SK-N-SH (cell line): ENCODE measurements around the gene RNF215. TPM values are rescaled to one million over a fixed set of nuclear protein-coding genes. Genes with fewer than 3 reads are reported as not detected.

Experiments
- CTCF ChIA-PET: fragments of 300-600, 350-600 bp; formaldehyde crosslinking; extraction: SDS; loops from one replicate; lab custom pipeline; 2021; lab: Yijun Ruan, JAX
- POLR2A ChIA-PET: fragments of 350-600 bp; sonication (Branson Sonifier 250); formaldehyde crosslinking; extraction: SDS; loops from one replicate; lab custom pipeline; 2020; ENCODE audit warnings: antibody characterized with exemption, inconsistent platforms; lab: Yijun Ruan, JAX
- DNase-seq: peaks from one replicate; pipeline ENCODE4 v3.0.0; 2012
- H2AFZ ChIP-seq: fragments of 200-600 bp; sonication (generic); 2 replicates; pipeline ENCODE4 v1.8.1; 2016; ENCODE audit warnings: antibody characterized with exemption, mild to moderate bottlenecking, low read depth
- H3F3A ChIP-seq: fragments of 200-600 bp; sonication (generic); replicated peaks from 2 replicates; pipeline ENCODE3; 2016; ENCODE audit warnings: antibody characterized with exemption, mild to moderate bottlenecking; ENCODE audit not compliant: insufficient read depth
- H3K27ac ChIP-seq, 2 experiments: fragments of 200-500 bp in 1 of 2; fragments of 200-600 bp in 1 of 2; sonication (Bioruptor generic) in 1 of 2; sonication (generic), shearing (Covaris generic) in 1 of 2; 2 replicates each; pipeline versions ENCODE4 v1.5.1 to v1.6.1; 2014 to 2016; ENCODE audit warnings: low read depth in 2 of 2, inconsistent platforms in 1 of 2, low read length in 1 of 2, mild to moderate bottlenecking in 1 of 2, mixed read lengths in 1 of 2
- H3K27me3 ChIP-seq: fragments of 200-600 bp; sonication (generic), shearing (Covaris generic); 2 replicates; pipeline ENCODE4 v1.6.1; 2016; ENCODE audit warnings: mixed run types; ENCODE audit not compliant: insufficient read depth
- H3K36me3 ChIP-seq, 2 experiments: fragments of 200-500 bp in 1 of 2; fragments of 200-600 bp in 1 of 2; sonication (Bioruptor generic) in 1 of 2; sonication (generic) in 1 of 2; replicated peaks in 1 of 2; 2 replicates each; pipeline versions ENCODE3 to v1.5.1; 2014 to 2016; ENCODE audit warnings: low read length in 1 of 2, mild to moderate bottlenecking in 1 of 2; ENCODE audit not compliant: insufficient read depth in 2 of 2, control insufficient read depth in 1 of 2
- H3K4me1 ChIP-seq, 2 experiments: fragments of 200-500 bp in 1 of 2; fragments of 200-600 bp in 1 of 2; sonication (Bioruptor generic) in 1 of 2; sonication (generic), shearing (Covaris generic) in 1 of 2; 2 replicates each; pipeline versions ENCODE4 v1.5.1 to v1.6.1; 2014 to 2016; ENCODE audit warnings: low read depth in 1 of 2, low read length in 1 of 2, mixed run types in 1 of 2; ENCODE audit not compliant: insufficient read depth in 2 of 2, control insufficient read depth in 1 of 2
- H3K4me2 ChIP-seq: fragments of 200-600 bp; sonication (generic), shearing (Covaris generic); 2 replicates; pipeline ENCODE4 v1.6.1; 2017; ENCODE audit warnings: mixed run types
- H3K4me3 ChIP-seq, 2 experiments: fragments of 200-500 bp in 1 of 2; fragments of 200-600 bp in 1 of 2; sonication (Bioruptor generic) in 1 of 2; sonication (generic), shearing (Covaris generic) in 1 of 2; 2 replicates each; pipeline versions ENCODE4 v1.5.1 to v1.8.1; 2014 to 2016; ENCODE audit warnings: low read depth in 2 of 2, inconsistent platforms in 1 of 2, low read length in 1 of 2, mild to moderate bottlenecking in 1 of 2, mixed read lengths in 1 of 2, moderate library complexity in 1 of 2
- H3K79me2 ChIP-seq: fragments of 200-600 bp; sonication (generic); 2 replicates; pipeline ENCODE4 v1.8.1; 2017; ENCODE audit warnings: mild to moderate bottlenecking; ENCODE audit not compliant: insufficient read depth
- H3K9ac ChIP-seq: fragments of 200-600 bp; sonication (generic); 2 replicates; pipeline ENCODE4 v1.6.1; 2017; ENCODE audit warnings: mixed run types
- H3K9me2 ChIP-seq: fragments of 200-600 bp; sonication (generic); 2 replicates; pipeline ENCODE4 v1.6.1; 2017; ENCODE audit warnings: mixed run types
- H3K9me3 ChIP-seq: fragments of 200-600 bp; sonication (generic); 2 replicates; pipeline ENCODE4 v1.6.1; 2017; ENCODE audit warnings: mixed run types, mild to moderate bottlenecking, moderate library complexity
- H4K20me1 ChIP-seq: fragments of 200-600 bp; sonication (generic); 2 replicates; pipeline ENCODE4 v1.6.1; 2017; ENCODE audit warnings: mild to moderate bottlenecking, mixed run types; ENCODE audit not compliant: insufficient read depth
- CHD2 ChIP-seq: fragments of 150-350 bp; IDR thresholded peaks from 2 replicates; pipeline ENCODE4 v1.6.1; 2018; ENCODE audit warnings: low read length; ENCODE audit not compliant: partially characterized antibody
- FOSL2 ChIP-seq: IDR thresholded peaks from 2 replicates; pipeline ENCODE4 v1.4.0; 2012; ENCODE audit warnings: low read depth, mild to moderate bottlenecking, moderate library complexity, borderline replicate concordance
- FOXJ3 ChIP-seq: sonication (generic); formaldehyde crosslinking; IDR thresholded peaks from 2 replicates; pipeline ENCODE4 v1.5.1; 2020; ENCODE audit warnings: mild to moderate bottlenecking, missing genetic modification reagents
- GABPA ChIP-seq: IDR thresholded peaks from 2 replicates; pipeline ENCODE4 v1.4.0; 2012; ENCODE audit warnings: low read depth, mild to moderate bottlenecking
- JUND ChIP-seq: IDR thresholded peaks from 2 replicates; pipeline ENCODE4 v1.4.0; 2012
- MEF2A ChIP-seq: IDR thresholded peaks from 2 replicates; pipeline ENCODE4 v1.4.0; 2012; ENCODE audit warnings: low read depth, borderline replicate concordance
- POLR2AphosphoS5 ChIP-seq: IDR thresholded peaks from 2 replicates; pipeline ENCODE4 v1.6.1; 2012; ENCODE audit warnings: low read depth, low read length
- SMC3 ChIP-seq: IDR thresholded peaks from 2 replicates; pipeline ENCODE4 v1.6.1; 2012; ENCODE audit warnings: low read depth, low read length, improper control_type of control experiment
- TEAD4 ChIP-seq: IDR thresholded peaks from 2 replicates; pipeline ENCODE4 v1.4.0; 2012; ENCODE audit warnings: mild to moderate bottlenecking, borderline replicate concordance; ENCODE audit not compliant: insufficient read depth
- WGBS: methylation state at CpG from one replicate; pipeline ENCODE4 v1.1.6; 2017; ENCODE audit warnings: low lambda C conversion rate; 5-methylcytosine and 5-hydroxymethylcytosine counted together
- polyA plus RNA-seq, 3 experiments: library from polyadenylated mRNA; depleted of rRNA; stranded (reverse); fragments of >200 nt; gene quantifications; 2 replicates each; pipeline ENCODE4 v1.2.3, GENCODE V29; 2012
- TF ChIP-seq, protein P1 (sequence below): fragments of 200-600 bp; sonication (generic); IDR thresholded peaks from 2 replicates; pipeline ENCODE4 v1.6.1; 2017; ENCODE audit warnings: antibody characterized with exemption, mild to moderate bottlenecking, moderate library complexity
- TF ChIP-seq, protein P2 (sequence below): IDR thresholded peaks from 2 replicates; pipeline ENCODE4 v1.4.0; 2012; ENCODE audit warnings: low read depth, borderline replicate concordance
- TF ChIP-seq, protein P3 (sequence below): IDR thresholded peaks from 2 replicates; pipeline ENCODE4; 2012
- TF ChIP-seq, protein P4 (sequence below): fragments of 150-350 bp; IDR thresholded peaks from 2 replicates; pipeline ENCODE4 v1.6.1; 2017; ENCODE audit warnings: antibody characterized with exemption, low read length, low read depth, borderline replicate concordance
- TF ChIP-seq, protein P5 (sequence below): IDR thresholded peaks from 2 replicates; pipeline ENCODE4 v1.4.0; 2012; ENCODE audit warnings: low read depth, borderline replicate concordance

Gene RNF215
- polyA plus RNA-seq, 1 of the 3 experiments (the other 2 are of a cell fraction): 28.6 TPM

DNA sequence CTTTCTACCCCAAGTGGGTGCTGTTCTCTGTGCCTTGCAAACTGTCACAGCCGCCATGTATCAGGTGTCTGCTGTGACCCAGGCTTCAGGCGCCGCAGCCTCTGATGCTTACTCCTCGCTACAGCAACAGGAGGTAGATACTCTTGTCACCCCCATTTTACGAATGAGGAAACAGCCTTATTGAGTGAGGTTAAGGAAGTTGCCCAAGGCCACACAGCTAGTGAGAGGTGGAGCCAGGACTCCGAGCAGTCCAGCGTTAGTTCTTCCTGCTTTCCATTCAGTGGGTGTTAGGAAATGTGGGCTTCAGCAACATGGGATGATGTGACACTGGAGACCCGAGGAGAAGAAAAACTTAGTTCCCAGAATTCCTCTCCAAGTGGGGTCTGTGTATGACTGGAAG is 14.3 kb downstream of the RNF215 start:
- H3K4me2 ChIP-seq: no peak overlapping the region
- peaks cover 0 to 7% of the 10 kb centered on the region in 2 experiments for H3K36me3 ChIP-seq
- H3K4me3 ChIP-seq: no peak overlapping the region
- H3K9me2 ChIP-seq: no peaks in the 10 kb centered on the region
- DNase-seq: no peak
- no peaks in the 10 kb centered on the region for H3K27me3 ChIP-seq
- POLR2A ChIA-PET: interaction anchor here (3.4 kb wide), 1 partner anchor 8 kb away, joined by 12 read pairs; no protein-coding TSS in a partner anchor
- H3K9me3 ChIP-seq: no peaks in the 10 kb centered on the region
- no peak overlapping the region for H3K9ac ChIP-seq
- CTCF ChIA-PET: interaction anchor here (0.9 to 1.7 kb wide), 6 partner anchors 11 to 117 kb away, joined by 3 to 6 read pairs (median 4); partner anchors contain the start of gene RNF215
- 83% methylated on average over 8 of the region's 8 CpGs for WGBS
- H3K4me1 ChIP-seq: peaks cover 0 to 12% of the 10 kb centered on the region in 2 experiments; a peak in 1 of 4 replicates
- no peaks in the 10 kb centered on the region for H3K79me2 ChIP-seq
- TF ChIP-seq SMC3 (no peak), FOSL2 (no peak), TEAD4 (no peak), CHD2 (no peak), POLR2AphosphoS5 (no peak), GABPA (no peak), MEF2A (no peak), JUND (no peak), FOXJ3 (CRISPR knock-in tag) (no peak)
- TF ChIP-seq, protein P1, sequence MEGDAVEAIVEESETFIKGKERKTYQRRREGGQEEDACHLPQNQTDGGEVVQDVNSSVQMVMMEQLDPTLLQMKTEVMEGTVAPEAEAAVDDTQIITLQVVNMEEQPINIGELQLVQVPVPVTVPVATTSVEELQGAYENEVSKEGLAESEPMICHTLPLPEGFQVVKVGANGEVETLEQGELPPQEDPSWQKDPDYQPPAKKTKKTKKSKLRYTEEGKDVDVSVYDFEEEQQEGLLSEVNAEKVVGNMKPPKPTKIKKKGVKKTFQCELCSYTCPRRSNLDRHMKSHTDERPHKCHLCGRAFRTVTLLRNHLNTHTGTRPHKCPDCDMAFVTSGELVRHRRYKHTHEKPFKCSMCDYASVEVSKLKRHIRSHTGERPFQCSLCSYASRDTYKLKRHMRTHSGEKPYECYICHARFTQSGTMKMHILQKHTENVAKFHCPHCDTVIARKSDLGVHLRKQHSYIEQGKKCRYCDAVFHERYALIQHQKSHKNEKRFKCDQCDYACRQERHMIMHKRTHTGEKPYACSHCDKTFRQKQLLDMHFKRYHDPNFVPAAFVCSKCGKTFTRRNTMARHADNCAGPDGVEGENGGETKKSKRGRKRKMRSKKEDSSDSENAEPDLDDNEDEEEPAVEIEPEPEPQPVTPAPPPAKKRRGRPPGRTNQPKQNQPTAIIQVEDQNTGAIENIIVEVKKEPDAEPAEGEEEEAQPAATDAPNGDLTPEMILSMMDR: no peak
- TF ChIP-seq, protein P2, sequence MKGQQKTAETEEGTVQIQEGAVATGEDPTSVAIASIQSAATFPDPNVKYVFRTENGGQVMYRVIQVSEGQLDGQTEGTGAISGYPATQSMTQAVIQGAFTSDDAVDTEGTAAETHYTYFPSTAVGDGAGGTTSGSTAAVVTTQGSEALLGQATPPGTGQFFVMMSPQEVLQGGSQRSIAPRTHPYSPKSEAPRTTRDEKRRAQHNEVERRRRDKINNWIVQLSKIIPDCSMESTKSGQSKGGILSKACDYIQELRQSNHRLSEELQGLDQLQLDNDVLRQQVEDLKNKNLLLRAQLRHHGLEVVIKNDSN: no peak
- TF ChIP-seq, protein P3, sequence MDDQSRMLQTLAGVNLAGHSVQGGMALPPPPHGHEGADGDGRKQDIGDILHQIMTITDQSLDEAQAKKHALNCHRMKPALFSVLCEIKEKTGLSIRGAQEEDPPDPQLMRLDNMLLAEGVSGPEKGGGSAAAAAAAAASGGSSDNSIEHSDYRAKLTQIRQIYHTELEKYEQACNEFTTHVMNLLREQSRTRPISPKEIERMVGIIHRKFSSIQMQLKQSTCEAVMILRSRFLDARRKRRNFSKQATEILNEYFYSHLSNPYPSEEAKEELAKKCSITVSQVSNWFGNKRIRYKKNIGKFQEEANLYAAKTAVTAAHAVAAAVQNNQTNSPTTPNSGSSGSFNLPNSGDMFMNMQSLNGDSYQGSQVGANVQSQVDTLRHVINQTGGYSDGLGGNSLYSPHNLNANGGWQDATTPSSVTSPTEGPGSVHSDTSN: no peak
- TF ChIP-seq, protein P4, sequence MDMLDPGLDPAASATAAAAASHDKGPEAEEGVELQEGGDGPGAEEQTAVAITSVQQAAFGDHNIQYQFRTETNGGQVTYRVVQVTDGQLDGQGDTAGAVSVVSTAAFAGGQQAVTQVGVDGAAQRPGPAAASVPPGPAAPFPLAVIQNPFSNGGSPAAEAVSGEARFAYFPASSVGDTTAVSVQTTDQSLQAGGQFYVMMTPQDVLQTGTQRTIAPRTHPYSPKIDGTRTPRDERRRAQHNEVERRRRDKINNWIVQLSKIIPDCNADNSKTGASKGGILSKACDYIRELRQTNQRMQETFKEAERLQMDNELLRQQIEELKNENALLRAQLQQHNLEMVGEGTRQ: no peak
- TF ChIP-seq, protein P5, sequence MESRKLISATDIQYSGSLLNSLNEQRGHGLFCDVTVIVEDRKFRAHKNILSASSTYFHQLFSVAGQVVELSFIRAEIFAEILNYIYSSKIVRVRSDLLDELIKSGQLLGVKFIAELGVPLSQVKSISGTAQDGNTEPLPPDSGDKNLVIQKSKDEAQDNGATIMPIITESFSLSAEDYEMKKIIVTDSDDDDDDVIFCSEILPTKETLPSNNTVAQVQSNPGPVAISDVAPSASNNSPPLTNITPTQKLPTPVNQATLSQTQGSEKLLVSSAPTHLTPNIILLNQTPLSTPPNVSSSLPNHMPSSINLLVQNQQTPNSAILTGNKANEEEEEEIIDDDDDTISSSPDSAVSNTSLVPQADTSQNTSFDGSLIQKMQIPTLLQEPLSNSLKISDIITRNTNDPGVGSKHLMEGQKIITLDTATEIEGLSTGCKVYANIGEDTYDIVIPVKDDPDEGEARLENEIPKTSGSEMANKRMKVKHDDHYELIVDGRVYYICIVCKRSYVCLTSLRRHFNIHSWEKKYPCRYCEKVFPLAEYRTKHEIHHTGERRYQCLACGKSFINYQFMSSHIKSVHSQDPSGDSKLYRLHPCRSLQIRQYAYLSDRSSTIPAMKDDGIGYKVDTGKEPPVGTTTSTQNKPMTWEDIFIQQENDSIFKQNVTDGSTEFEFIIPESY: no peak
- no peak overlapping the region for H2AFZ ChIP-seq
- no peaks in the 10 kb centered on the region for H4K20me1 ChIP-seq
- no peak overlapping the region for H3K27ac ChIP-seq
- H3F3A ChIP-seq: no peaks in the 10 kb centered on the region
